GM10266 (cell line): ENCODE data around the gene SYT9.

ENCODE experiments used
- DNase-seq: peaks from one replicate; pipeline ENCODE4 v3.0.0; 2012; ENCODE audit errors: extremely low spot score
- TF ChIP-seq, protein P1 (sequence below): IDR thresholded peaks from 2 replicates; pipeline ENCODE4 v1.5.1; 2012; ENCODE audit warnings: mild to moderate bottlenecking, low read depth; ENCODE audit not compliant: control insufficient read depth, insufficient read depth; ENCODE audit errors: missing control alignments

Gene SYT9

DNA sequence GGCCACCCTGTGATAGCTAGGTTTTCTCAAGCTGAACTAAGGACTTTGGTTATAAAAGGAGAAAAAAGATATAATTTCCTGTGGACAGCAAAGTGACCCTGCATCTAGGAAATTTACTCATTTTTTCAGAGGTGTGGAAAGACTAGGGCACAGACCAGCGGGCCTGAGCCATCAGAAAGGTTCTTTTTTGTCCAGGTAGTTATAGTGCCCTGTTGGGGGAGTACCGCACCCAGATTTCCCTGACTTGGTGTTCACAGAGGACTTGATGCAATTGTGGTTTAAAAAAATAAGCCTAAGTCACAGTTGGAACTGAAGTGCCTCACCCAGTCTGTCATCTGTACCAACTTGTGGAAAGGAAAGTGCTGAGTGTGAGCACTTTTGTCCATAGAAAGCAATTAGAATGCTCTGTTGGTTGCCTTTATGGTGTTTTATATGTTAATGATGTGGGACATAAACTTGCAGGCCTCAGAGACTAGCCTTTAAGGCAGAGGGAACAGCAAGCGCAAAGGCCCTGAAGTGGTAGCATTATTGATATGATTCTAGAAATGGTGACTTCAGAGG lies 3.1 kb downstream of the SYT9 start:
- no peak for DNase-seq
- TF ChIP-seq, protein P1, sequence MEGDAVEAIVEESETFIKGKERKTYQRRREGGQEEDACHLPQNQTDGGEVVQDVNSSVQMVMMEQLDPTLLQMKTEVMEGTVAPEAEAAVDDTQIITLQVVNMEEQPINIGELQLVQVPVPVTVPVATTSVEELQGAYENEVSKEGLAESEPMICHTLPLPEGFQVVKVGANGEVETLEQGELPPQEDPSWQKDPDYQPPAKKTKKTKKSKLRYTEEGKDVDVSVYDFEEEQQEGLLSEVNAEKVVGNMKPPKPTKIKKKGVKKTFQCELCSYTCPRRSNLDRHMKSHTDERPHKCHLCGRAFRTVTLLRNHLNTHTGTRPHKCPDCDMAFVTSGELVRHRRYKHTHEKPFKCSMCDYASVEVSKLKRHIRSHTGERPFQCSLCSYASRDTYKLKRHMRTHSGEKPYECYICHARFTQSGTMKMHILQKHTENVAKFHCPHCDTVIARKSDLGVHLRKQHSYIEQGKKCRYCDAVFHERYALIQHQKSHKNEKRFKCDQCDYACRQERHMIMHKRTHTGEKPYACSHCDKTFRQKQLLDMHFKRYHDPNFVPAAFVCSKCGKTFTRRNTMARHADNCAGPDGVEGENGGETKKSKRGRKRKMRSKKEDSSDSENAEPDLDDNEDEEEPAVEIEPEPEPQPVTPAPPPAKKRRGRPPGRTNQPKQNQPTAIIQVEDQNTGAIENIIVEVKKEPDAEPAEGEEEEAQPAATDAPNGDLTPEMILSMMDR: no peak

- TF ChIP-seq, protein P1: no peak
- DNase-seq: no peak
These were observed 5.2 kb downstream of the SYT9 start for GRCh38 chr11:7256943-7257342.

- TF ChIP-seq, protein P1: no peak
- no peak for DNase-seq
These were observed 6.0 kb downstream of the SYT9 start for GRCh38 chr11:7257724-7258123.

GRCh38 chr11:7261578-7261977 lies 9.9 kb downstream of the SYT9 start:
- TF ChIP-seq, protein P1: no peak
- DNase-seq: no peak

DNA sequence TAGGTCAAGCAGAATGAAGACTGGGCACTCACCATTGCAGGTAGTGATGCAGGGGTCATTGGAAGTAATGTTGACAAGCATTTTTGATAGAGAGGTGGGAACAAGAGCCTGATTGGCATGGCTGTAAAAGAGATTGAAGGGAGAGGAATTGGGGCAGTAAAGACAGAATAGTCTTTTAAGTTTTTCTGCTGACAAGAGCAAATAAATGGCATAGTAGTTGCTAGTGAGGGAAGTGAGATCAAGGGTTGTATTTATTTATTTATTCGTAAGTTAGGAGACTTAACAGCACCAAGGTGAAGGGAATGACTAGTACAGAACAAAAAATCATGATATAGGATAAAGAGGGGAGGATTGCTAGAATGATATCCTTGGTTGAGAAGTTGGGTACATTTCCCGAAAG lies 11.0 kb downstream of the SYT9 start:
- DNase-seq: no peak
- TF ChIP-seq, protein P1: no peak

DNA sequence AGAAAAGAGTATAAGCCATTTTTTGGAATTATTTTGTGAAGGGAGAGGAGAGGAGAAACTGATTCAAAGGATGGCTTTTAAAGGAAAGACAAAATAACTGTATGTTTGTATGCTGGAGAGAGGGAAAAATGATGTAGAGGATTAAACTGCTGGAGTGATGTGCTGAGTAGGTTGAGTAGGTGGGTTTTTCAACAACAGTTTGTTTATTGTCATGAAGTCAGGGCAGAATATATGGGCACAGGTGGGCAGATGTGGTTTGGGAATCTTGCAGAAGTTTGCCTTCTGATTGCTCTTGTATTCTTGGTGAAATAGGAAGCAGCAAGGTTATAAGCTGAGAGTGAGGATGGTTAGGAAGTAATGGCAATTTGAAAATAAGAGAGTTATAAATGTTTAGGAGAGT lies 12.1 kb downstream of the SYT9 start:
- TF ChIP-seq, protein P1: no peak
- no peak for DNase-seq

GRCh38 chr11:7268758-7269157 lies 17.1 kb downstream of the SYT9 start:
- TF ChIP-seq, protein P1: no peak
- DNase-seq: no peak
